HG02588 (cell line): ENCODE measurements around the gene POFUT1.
A peak's percentile ranks its signal among the peaks of the same experiment; 100 is the strongest.

Experiments used
- ATAC-seq: cut with Tn5 transposase; IDR thresholded peaks from one replicate; pipeline ENCODE4 v1.9.1; 2021; ENCODE audit warnings: mild to moderate bottlenecking, moderate library complexity; ENCODE audit not compliant: unreplicated experiment

Gene POFUT1

DNA sequence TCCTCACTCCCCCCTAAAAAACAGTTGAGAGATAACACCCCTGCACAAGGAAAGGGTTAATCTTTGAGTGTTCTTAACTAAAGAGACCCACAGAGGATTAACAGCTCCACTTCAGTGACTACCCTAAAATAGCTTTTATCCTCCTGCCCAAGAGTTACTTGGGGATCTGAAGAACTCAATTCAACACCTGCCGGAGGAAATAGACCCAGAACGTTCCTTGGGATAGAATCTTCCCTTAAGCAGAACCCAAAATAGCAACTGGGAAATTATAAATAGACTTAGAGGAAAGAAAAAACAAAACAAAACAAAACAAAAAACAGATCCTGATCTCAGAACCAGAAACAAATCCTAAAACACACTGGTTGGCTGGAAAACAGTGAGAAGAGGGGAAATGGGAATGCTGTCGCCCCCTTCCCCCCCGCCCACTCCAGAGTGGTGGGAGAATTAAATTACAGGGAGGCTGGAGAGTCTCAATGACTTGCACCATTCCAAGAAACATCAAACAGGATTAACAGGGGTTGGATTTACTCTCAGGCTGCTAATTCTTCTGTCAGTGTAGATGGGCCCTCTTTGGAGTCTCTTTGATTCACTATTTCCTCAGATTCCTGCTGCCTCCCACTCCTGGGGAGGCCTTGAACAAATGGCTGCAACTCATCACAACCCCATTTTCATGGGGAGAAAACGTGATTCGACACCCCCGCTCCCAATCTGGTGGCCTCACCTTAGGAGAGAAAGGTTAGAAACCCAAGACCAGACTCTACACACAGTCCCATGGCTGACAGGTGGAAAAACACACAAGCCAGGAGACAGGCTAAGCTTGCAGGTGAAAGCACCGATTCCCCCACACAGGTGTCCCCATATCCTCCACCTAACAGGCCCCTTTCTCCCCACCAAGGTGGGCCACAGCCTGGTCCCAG lies 1.6 kb upstream of the POFUT1 start:
- no peak for ATAC-seq

DNA sequence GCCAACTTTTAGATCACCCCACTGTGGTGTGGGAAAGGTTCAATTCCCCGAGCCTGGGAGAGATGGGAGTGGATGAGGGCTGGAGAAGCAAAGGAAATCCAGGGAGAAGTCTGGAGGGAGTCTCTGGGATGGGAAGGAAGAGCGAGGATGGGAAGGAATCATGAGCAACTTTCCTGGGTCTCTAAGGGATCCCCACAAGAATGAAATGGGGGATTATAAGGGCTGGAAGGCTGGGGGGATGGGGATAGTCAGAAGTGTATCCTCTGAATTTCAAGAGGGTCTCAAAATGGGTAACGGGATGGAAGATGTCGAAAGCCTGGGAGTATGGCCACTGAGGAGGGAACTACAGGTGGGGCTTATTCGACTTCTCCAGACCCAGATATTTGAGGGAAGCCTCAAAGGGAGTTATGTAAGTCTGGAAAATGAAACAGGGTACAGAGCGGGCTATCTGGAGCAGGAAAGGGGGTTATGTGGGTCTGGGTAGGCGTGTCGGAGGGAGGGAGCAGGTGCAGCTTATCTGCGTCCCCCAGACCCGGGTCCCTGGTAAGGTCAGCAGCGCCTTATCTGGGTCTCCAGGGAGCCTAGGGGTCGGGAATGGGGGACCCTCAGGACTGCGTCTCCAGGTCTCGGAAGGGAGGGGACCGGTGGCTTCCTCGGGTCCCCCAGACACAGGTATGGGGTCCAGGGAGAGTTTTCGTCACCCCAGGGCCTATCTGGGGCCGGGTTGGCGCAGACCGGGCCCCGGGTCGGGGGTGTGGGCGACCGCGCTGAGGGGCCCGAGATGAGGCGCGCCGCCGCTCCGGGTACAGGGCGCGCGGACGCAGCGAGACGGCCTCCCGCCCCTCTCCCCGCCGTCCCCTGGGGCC lies 687 bp upstream of the POFUT1 start:
- ATAC-seq = peak; percentile 30

DNA sequence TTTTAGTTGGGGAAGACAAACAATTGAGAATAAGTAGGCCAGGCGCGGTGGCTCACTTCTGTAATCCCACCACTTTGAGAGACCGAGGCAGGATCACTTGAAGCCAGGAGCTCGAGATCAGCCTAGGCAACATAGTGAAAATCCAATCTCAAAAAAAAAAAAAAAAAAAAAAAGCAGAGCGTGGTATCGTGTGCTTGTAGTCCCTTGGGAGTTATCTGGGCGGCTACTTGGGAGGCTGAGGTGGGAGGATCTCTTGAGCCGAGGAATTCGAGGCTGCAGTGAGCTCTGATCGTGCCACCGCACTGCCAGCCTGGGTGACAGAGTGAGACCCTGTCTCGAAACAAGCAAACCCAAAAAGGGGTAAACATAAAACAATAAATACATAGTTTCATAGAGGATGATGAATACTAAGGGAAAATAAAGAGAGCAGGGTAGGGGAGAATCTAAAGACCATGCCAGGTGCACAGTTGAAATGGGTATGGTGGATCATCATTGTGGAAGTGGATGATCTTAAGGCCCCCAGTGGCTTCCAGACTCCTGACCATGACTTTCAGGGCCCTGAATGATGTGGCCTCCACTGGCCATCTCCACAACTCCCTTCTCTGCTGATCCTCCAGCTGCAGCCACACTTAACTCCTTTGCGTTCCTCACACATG lies 947 bp downstream of the POFUT1 start:
- ATAC-seq = no peak

DNA sequence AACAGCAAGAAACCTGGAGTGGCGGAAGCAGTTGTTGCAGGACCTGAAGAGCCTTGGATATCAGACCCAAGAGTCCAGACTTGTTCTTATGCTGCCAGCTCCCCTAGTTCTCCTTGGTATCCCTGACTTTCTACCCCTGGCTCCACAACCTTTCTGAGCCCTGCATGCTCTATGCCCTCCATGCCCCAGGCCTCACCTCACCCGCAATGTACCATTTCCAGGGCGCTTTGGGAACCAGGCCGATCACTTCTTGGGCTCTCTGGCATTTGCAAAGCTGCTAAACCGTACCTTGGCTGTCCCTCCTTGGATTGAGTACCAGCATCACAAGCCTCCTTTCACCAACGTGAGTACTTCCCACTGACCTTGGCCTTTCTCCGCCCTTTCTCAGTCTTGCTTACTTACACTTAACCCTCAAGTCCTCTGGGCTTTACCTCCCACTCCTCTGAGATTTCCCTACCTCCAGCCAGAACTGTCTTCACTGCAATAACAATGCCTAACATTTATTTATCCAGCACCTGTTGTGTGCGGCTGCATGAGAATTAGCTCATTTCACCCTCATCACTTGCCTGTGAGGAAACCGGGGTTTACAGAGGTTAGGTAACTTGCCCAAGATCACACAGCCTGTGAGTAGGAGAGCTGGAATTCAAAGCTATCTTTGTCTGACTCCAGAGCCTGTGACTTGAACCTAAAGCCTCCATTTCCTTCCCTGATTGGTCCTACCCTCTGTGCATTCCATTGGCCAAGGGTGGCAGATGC lies 2.3 kb downstream of the POFUT1 start:
- no peak for ATAC-seq

DNA sequence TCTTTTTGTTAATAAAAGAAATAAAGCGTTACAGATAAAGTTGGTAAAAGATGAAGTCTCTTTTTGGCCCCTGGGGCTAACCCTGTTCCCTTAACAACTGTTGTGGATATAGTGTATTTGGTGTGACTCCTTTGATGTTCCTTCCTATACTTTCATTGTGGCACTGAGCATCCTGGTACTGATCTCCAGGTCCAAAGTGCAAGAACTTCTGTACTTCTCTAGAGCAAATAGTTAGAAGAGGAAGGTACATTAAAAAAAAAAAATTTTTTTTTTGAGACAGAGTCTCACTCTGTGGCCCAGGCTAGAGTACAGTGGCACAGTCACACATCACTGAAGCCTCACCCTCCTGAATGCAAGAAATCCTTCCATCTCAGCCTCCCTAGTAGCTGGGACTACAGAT lies 6.2 kb downstream of the POFUT1 start:
- no peak for ATAC-seq

DNA sequence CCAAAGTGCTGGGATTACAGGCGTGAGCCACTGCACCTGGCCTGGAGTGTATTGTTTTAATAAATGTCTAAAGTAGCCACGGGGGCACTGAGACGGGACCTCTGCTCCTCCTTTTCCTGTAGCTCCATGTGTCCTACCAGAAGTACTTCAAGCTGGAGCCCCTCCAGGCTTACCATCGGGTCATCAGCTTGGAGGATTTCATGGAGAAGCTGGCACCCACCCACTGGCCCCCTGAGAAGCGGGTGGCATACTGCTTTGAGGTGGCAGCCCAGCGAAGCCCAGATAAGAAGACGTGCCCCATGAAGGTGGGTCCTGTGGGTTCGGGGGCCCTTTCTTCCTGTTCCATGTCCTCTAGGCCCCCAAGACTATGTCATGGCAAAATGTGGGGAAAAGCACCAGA lies 7.5 kb downstream of the POFUT1 start:
- ATAC-seq = no peak

DNA sequence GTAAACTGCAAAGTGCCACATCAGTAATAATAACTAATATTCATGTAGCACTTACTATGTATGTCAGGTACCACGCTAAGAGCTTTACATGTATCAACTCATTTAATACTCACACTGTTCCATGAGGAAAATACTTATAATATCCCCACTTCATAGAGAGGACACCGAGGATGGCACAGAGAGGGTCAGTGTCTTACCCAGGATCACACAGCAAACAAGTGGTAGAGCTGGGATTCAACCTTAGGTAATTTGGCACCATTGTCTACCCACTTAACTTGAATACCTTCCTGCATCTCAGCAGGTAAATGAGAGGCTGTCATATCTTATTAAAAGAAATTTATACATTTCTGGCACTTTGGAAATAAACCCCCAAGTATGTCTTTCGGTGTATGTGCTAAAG lies 8.0 kb downstream of the POFUT1 start:
- no peak for ATAC-seq

DNA sequence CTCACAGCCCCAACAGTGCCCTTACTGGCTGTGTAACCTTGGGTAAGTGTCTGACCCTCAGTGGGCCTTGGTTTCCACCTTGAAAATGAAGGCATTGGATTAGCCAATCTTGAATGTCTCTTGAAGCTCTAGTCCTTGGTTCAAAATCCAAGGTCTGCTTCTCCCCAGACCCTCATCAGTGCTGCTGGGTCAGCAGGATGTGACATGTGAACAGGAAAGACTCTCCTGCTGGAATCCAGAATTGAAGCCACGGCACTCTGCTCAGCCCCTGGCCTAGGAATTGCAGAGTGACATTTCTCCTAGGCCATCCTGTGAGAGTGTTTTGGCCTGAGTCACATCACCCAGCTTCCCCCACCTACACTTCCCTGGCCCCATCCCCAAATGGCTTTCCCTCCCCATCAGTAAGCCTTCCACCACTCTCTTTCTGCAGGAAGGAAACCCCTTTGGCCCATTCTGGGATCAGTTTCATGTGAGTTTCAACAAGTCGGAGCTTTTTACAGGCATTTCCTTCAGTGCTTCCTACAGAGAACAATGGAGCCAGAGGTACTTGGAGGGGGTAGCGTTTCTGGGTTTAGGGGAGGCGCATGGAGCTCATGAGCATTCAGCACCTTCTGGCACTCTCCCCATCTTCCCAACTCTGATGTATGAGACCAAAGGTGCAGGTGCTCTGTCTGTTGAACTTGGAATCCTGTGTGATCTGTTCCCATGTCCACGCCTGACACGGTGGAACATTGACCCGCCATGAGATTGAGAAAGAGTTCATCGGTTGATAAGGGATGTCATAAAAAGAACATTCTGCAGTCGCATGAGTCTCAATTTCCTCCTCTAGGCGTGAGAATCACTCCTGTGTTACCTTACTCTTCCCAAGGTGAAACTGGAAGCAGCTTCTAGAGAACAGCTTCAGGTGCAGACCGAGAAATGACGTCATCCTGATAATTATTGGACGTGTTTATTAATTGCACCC lies 8.8 kb downstream of the POFUT1 start:
- no peak for ATAC-seq

DNA sequence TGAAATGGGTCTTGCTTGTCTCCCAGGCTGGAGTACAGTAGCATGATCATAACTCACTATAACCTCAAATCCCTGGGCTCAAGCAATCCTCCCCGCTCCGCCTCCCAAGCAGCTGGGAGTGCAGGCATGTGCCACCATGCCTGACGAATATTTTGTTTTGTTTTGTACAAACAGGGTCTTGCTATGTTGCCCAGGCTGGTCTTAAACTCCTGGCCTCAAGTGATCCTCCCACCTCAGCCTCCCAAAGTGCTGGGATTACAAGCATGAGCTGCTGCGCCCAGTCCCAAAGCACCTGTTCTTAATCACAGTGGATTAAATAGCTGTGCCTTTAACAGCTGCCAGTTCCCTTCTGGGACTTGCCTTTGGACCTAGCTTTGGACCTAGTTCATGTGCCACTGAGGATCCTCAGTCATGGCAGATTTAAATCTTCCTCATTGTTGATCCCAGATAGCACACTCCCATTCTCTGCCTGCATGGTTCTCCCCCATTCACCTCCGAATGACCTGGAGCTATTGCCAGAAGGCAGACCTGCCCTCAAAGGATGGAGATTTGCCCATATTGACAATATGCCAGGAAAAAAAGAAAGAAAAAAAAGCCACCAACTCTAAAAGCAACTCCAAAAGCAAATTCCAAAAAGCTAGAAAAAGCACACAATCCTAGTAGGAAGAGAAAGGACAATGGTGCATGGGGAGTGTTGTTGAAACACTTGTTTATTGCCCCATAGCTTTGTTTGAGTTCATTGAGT lies 10.6 kb downstream of the POFUT1 start:
- no peak for ATAC-seq

DNA sequence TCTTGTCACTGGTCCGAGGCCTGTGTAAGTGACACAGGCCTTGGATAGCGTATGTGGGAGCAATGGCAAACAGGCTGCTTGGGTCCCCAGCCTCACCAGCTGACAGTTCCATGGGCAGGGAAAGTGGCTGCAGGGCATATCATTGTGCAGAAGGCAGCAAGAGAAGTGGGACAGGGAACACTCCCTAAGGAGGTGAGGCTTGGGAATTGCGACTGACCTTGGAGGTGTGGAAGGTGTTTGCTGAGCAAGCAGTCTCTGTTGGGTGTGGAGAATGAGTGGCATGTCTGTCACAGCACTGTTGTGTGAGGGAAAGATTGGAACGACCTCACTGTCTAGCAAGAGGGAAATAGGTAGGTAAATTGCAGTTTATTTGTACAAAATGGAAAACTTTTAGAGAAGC lies 16.8 kb downstream of the POFUT1 start:
- ATAC-seq = no peak

DNA sequence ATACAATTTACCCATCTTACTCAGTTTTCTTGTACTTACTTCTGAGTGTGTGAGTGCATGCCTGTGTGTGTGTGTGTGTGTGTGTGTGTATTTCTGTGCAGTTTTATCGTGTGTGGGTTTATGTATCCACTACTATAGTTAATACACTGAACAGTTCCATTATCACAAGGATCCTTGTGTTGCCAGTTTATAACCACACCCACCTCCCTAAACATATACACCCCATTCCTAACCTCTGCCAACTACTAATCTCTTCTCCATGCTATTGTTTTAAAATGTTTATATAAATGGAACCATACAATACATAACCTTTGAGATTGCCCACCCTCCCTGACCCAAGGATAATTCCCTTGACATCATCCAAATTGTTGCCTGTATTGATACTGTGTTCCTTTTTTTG lies 18.7 kb downstream of the POFUT1 start:
- no peak for ATAC-seq

DNA sequence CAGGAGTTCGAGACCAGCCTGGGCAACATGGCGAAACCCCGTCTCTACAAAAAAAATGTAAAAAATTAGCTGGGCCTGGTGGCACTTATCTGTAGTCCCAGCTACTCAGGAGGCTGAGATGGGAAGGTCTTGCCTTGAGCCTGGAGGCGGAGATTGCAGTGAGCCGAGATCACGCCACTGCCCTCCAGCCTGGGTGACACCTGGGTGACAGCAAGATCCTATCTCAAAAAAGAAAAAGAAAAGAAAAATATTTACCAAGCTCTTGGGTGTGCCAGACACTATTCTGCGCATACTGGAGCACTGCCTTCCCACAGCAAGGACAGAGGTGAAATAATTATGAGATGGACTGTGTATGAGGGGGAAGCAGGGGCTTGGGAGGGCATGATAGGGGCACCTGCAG lies 19.6 kb downstream of the POFUT1 start:
- ATAC-seq = no peak

DNA sequence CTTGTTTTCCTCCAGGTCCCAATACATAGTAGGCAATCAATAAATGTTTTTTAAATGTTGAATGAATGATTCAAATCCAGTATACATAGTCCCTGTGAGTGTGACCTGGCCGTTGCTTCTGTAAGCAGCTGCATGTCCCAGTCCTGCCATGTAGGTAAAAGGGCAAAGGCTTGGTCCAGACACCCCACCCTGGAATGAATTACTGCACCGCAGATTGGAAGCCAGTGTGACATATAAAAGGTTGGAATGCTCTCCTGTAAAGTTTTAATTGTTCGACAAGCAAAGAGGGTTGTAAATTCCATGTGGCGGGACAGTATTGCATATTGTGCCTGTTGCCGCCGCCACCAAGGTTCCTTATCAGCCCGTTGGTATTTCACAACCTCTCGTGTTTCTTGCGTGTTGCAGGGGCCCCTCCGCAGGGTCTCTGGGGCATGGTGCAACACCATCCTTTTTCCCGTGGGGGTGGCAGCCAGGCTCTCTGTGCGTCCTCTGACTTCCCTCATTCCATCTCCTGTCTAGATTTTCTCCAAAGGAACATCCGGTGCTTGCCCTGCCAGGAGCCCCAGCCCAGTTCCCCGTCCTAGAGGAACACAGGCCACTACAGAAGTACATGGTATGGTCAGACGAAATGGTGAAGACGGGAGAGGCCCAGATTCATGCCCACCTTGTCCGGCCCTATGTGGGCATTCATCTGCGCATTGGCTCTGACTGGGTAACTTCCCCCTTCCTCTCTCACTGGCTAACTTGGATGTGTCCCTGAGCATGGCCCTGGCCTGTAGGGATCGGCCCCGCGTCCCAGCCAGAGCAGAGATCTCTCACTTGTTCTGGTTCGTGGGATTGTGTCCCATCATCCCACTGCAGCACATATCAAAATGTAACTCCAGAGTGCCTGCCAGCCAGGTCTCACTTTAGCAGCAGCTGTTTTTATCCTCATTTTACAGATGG lies 20.3 kb downstream of the POFUT1 start:
- no peak for ATAC-seq

DNA sequence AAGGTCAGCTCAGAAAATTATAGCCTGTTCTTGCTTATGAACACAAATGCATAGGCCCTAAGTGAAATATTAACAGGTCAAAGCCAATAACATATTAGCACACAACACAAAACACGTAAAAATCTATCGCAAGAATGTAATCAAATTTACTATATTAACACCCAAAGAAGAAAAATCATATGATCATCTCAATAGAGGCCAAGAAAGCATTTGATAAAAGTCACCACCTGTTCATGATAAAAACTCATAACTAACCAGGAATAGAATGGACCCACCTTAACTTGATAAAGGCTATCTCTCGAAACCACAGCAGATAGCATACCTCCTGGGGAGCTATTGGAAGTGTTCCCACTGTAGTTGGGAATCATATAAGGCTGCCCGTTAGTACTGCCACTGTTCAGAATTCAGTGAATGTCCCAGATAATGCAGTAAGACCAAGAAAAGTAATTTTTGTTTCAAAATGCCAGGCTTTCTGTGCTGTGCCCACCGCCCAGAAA lies 21.6 kb downstream of the POFUT1 start:
- ATAC-seq = no peak

DNA sequence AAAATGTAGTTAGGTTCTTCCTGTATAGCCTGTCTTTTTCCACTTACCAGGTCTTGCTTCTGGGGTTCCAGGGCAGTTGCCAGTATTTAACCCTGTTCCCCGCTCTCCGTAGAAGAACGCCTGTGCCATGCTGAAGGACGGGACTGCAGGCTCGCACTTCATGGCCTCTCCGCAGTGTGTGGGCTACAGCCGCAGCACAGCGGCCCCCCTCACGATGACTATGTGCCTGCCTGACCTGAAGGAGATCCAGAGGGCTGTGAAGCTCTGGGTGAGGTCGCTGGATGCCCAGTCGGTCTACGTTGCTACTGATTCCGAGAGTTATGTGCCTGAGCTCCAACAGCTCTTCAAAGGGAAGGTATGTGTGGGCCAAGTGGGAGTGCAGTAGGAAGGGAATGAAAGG lies 23.0 kb downstream of the POFUT1 start:
- ATAC-seq = no peak

DNA sequence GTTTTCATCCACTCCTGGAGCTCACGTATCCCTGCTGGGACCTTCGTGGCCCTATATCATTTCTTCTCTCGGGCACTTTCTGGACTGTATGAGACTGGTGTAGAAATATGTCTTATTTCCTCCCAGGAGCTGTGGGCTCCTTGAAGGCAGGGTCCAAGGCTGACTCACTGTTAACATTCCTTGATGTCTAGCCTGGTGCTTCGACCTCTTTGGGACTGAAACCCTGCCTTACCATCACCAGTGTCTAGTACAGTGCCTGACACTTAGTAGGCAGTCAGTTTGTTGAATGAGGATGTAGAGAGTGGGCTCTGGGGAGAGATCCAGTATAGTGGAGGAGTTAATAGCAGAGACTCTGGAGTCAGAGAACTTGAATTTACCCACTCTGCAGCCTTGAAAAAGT lies 23.6 kb downstream of the POFUT1 start:
- ATAC-seq = no peak

DNA sequence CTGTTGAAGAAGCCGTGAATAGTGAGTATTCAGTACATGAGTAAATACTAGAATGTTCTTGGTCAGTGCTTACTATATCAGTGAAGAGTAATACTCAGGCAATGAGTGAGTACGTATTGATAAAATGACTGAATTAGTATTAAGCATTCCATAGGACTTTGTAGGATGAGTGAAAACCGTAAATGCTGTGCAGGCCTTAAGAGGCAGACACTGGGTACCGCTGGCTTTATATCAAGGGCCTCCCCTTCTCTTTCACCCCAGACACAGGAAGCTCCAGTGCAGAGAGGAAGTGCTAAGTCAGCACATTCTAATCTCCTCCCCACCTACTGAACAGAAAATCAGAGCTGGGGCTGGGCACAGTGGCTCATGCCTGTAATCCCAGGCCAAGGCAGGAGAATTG lies 24.2 kb downstream of the POFUT1 start:
- ATAC-seq = no peak
